Measurements from ENCODE around the gene DPPA5. TPM values are rescaled to one million over a fixed set of nuclear protein-coding genes. Genes with fewer than 3 reads are reported as not detected.
A peak's percentile ranks its signal among the peaks of the same experiment; 100 is the strongest.
"Not testable (repeated sequence)": the region's sequence is repeated elsewhere in the genome, so short reads cannot be mapped to it uniquely, and the experiment has no call there.

DPPA5 gene
- total and polyA plus RNA-seq, 2 experiments from 2014 or later, result 3.0 to 12.9 TPM

DNA sequence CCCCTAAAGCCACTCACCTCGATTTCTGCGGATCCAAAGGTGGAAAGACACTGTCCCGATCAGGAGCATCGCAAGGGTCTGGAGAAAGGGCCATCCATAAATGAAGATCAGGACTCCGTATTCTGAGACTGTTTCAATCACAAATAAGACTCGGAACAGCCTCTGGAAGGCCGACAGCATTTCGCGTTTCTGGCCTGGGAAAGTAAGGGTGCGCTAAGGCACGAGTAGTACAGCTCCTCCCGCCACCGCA lies 44.6 kb downstream of the DPPA5 start (continued):
- TF ChIP-seq ZNF331 (CRISPR knock-in tag; IDR thresholded peaks at IDR 0.05; ENCODE audit: low read depth) (no peak), ZNF114 (CRISPR knock-in tag; IDR thresholded peaks at IDR 0.05) (no peak), EZH2phosphoT487 (IDR thresholded peaks at IDR 0.05; ENCODE audit: unreplicated experiment) (no peak)
- TF ChIP-seq, protein P1, sequence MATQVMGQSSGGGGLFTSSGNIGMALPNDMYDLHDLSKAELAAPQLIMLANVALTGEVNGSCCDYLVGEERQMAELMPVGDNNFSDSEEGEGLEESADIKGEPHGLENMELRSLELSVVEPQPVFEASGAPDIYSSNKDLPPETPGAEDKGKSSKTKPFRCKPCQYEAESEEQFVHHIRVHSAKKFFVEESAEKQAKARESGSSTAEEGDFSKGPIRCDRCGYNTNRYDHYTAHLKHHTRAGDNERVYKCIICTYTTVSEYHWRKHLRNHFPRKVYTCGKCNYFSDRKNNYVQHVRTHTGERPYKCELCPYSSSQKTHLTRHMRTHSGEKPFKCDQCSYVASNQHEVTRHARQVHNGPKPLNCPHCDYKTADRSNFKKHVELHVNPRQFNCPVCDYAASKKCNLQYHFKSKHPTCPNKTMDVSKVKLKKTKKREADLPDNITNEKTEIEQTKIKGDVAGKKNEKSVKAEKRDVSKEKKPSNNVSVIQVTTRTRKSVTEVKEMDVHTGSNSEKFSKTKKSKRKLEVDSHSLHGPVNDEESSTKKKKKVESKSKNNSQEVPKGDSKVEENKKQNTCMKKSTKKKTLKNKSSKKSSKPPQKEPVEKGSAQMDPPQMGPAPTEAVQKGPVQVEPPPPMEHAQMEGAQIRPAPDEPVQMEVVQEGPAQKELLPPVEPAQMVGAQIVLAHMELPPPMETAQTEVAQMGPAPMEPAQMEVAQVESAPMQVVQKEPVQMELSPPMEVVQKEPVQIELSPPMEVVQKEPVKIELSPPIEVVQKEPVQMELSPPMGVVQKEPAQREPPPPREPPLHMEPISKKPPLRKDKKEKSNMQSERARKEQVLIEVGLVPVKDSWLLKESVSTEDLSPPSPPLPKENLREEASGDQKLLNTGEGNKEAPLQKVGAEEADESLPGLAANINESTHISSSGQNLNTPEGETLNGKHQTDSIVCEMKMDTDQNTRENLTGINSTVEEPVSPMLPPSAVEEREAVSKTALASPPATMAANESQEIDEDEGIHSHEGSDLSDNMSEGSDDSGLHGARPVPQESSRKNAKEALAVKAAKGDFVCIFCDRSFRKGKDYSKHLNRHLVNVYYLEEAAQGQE (IDR thresholded peaks at IDR 0.05; ENCODE audit: unreplicated experiment), result no peak
- TF ChIP-seq, protein P2, sequence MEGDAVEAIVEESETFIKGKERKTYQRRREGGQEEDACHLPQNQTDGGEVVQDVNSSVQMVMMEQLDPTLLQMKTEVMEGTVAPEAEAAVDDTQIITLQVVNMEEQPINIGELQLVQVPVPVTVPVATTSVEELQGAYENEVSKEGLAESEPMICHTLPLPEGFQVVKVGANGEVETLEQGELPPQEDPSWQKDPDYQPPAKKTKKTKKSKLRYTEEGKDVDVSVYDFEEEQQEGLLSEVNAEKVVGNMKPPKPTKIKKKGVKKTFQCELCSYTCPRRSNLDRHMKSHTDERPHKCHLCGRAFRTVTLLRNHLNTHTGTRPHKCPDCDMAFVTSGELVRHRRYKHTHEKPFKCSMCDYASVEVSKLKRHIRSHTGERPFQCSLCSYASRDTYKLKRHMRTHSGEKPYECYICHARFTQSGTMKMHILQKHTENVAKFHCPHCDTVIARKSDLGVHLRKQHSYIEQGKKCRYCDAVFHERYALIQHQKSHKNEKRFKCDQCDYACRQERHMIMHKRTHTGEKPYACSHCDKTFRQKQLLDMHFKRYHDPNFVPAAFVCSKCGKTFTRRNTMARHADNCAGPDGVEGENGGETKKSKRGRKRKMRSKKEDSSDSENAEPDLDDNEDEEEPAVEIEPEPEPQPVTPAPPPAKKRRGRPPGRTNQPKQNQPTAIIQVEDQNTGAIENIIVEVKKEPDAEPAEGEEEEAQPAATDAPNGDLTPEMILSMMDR (conservative IDR thresholded peaks at IDR 0.05; ENCODE audit: low read depth in 2 of 2), result no peak

DNA sequence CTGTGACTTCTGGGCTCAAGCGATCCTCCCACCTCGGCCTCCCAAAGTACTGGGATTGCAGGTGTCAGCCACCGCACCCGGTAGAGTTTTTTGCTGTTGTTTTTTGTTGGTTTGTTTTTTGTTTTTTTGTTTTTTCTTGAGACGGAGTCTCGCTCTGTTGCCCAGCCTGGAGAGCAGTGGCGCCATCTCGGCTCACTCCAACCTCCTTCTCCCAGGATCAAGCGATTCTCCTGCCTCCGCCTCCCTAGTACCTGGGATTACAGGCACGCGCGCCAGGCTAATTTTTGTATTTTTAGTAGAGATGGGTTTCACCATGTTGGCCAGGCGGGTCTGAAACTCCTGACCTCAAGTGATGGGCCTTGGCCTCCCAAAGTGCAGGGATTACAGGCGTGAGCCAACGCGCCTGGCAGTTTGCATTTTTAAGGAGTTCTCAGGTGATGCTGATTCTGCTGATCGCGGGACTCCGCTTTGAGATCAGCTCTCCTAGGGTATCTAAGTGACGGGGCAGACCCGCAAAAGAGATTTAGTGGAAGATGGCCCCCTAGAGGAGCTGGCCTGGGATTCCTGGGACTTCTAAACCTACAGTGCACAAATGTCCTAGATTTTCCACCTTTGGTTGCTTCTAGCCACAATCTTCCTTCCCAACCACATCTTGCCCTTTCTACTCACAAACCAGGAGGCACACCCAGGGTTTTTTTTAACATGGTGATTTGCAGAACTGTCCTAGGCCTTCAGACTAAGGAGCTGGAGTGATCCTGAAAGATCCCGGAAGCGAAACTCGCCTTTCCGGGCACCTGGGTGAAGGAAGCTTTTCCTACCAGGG lies 45.2 kb downstream of the DPPA5 start:
- H3K79me2 ChIP-seq (replicated peaks; ENCODE audit: insufficient read depth), result peaks cover 19% of the 10 kb centered on the region
- H3K4me2 ChIP-seq, result peak overlapping the region; percentile 88
- peak; percentile 77 for DNase-seq (ENCODE audit: low spot score)
- H3K4me1 ChIP-seq (ENCODE audit: insufficient read depth), result peaks cover 6% of the 10 kb centered on the region; the same call in 1 of the 2 replicates
- peak; percentile 70 for ATAC-seq
- no peaks in the 10 kb centered on the region for H3K9me2 ChIP-seq (ENCODE audit: insufficient read depth)
- TF ChIP-seq POLR2AphosphoS5 (IDR thresholded peaks at IDR 0.05; ENCODE audit: low read depth) (0 out of 2 replicates have a peak, but pooled peaks have one; percentile 14), CREB1 (CRISPR knock-in tag; IDR thresholded peaks at IDR 0.05; ENCODE audit: low read depth) (no peak)
- TF ChIP-seq, protein P2 (conservative IDR thresholded peaks at IDR 0.05; ENCODE audit: low read depth in 2 of 2), result peak; percentile 53 to 55
- peak overlapping the region; percentile 96 for H2AFZ ChIP-seq
- H3K36me3 Mint-ChIP-seq (ENCODE audit: low read depth), result peaks cover 23% of the 10 kb centered on the region
- peak overlapping the region; percentile 75 for H3K4me3 ChIP-seq
- peaks cover 4% of the 10 kb centered on the region; the same call in 1 of the 2 replicates for H4K20me1 ChIP-seq (replicated peaks; ENCODE audit: insufficient read depth)
- H3K9me3 Mint-ChIP-seq, result peaks cover 12% of the 10 kb centered on the region; the same call in 2 of the 3 replicates
- H3K27ac Mint-ChIP-seq, result peak overlapping the region; percentile 85; the same call in 1 of the 2 replicates
- H3K4me1 Mint-ChIP-seq, result peaks cover 7% of the 10 kb centered on the region
- no peak overlapping the region for H3K27ac ChIP-seq (ENCODE audit: low read depth)
- peak overlapping the region; percentile 96 for H3K4me3 Mint-ChIP-seq
- H3K27me3 ChIP-seq (ENCODE audit: insufficient read depth), result peaks cover 25% of the 10 kb centered on the region
- peaks cover 22% of the 10 kb centered on the region for H3K27me3 Mint-ChIP-seq (ENCODE audit: insufficient read depth, low read depth, poor library complexity)
- no peaks in the 10 kb centered on the region for H3K36me3 ChIP-seq (ENCODE audit: insufficient read depth)
- H3F3A ChIP-seq (replicated peaks; ENCODE audit: low read depth), result 0 out of 2 replicates have a peak, but pooled peaks cover 3% of the 10 kb centered on the region

DNA sequence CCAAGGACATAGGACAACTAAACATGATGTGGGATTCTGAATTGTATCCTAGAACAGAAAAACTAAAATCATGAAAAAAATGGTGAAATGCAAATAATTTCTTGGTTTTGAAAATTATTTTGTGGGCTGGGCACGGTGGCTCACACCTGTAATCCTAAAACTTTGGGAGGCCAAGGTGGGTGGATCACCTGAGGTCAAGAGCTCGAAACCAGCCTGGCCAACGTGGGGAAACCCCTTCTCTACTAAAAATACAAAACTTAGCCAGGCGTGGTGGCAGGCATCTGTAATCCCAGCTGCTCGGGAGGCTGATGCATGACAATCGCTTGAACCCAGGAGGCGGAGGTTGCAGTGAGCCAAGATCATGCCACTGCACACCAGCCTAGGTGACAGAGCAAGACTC lies 50.3 kb downstream of the DPPA5 start:
- not testable (repeated sequence) for H3K9me3 Mint-ChIP-seq; H3K9me2 ChIP-seq (ENCODE audit: insufficient read depth); DNase-seq (ENCODE audit: low spot score); H3K4me1 ChIP-seq (ENCODE audit: insufficient read depth); H3F3A ChIP-seq (replicated peaks; ENCODE audit: low read depth); H4K20me1 ChIP-seq (replicated peaks; ENCODE audit: insufficient read depth); H2AFZ ChIP-seq; H3K4me3 ChIP-seq; H3K4me3 Mint-ChIP-seq; H3K4me2 ChIP-seq; H3K27me3 ChIP-seq (ENCODE audit: insufficient read depth); H3K36me3 ChIP-seq (ENCODE audit: insufficient read depth); H3K27ac ChIP-seq (ENCODE audit: low read depth); H3K27me3 Mint-ChIP-seq (ENCODE audit: insufficient read depth, low read depth, poor library complexity); H3K27ac Mint-ChIP-seq; ATAC-seq
- Mint-ChIP-seq H3K4me1 (peaks cover 11% of the 10 kb centered on the region), H3K36me3 (ENCODE audit: low read depth) (peaks cover 14% of the 10 kb centered on the region)
- H3K79me2 ChIP-seq (replicated peaks; ENCODE audit: insufficient read depth), result peaks cover 22% of the 10 kb centered on the region
